K562 (cell line): ENCODE measurements around the gene TMEM63C. TPM values are rescaled to one million over a fixed set of nuclear protein-coding genes. Genes with fewer than 3 reads are reported as not detected.

ENCODE experiments used
- ATAC-seq: fragments of 200-7000 bp; cut with Tn5 transposase; 3 replicates; pipeline ENCODE4 v1.9.1; 2020; ENCODE audit warnings: moderate library complexity
- BruUV-seq: library from RNA; stranded (reverse); fragments of 400-500 nt; replicated peaks from 2 replicates; lab custom pipeline; 2021; lab: Mats Ljungman, UMichigan
- CTCF ChIA-PET: fragments of 300-600 bp; formaldehyde crosslinking; extraction: SDS; loops from one replicate; lab custom pipeline; 2021; ENCODE audit warnings: low intra/inter-chr PET ratio; lab: Yijun Ruan, JAX
- POLR2A ChIA-PET: fragments of 300-600, 350-650 bp; sonication (Branson Sonifier 250); formaldehyde crosslinking; extraction: SDS; loops from one replicate; lab custom pipeline; 2021; ENCODE audit warnings: antibody characterized with exemption, inconsistent platforms; lab: Yijun Ruan, JAX
- DNase-seq, 4 experiments: peaks; one replicate each; pipeline versions ENCODE4 v3.0.0 to v3.0.0-alpha.2; 2011 to 2018; ENCODE audit warnings: low spot score in 3 of 4, mixed read lengths in 3 of 4; ENCODE audit errors: extremely low read depth in 1 of 4
- FAIRE-seq: peaks from 2 replicates; lab custom pipeline; 2011; peaks lifted over from hg19 to GRCh38; lab: Jason Lieb, UNC
- H2AFZ ChIP-seq: 2 replicates; pipeline ENCODE4 v1.6.0; 2011; ENCODE audit warnings: low read depth, low read length, control low read depth, inconsistent platforms
- H3K27ac ChIP-seq: fragments of 200-600 bp; 3 replicates; pipeline ENCODE4 v1.8.0; 2011; ENCODE audit warnings: low read depth, mild to moderate bottlenecking, control low read depth, inconsistent platforms, low read length, moderate library complexity, mixed read lengths; ENCODE audit errors: extremely low read depth
- H3K27me3 ChIP-seq, 2 experiments: fragments of 300-600 bp in 1 of 2; 2 replicates in 1 of 2; 3 replicates in 1 of 2; pipeline versions ENCODE4 v1.6.0 to v1.8.0; 2011; ENCODE audit warnings: inconsistent platforms in 2 of 2, low read length in 2 of 2, mild to moderate bottlenecking in 1 of 2, mixed read lengths in 1 of 2, moderate library complexity in 1 of 2; ENCODE audit not compliant: control insufficient read depth in 2 of 2, insufficient read depth in 2 of 2
- H3K36me3 ChIP-seq: fragments of 300-600 bp; 3 replicates; pipeline ENCODE4 v1.8.0; 2011; ENCODE audit warnings: mild to moderate bottlenecking, low read length, inconsistent platforms; ENCODE audit not compliant: control insufficient read depth, insufficient read depth
- H3K4me1 ChIP-seq, 2 experiments: fragments of 200-600 bp in 1 of 2; replicated peaks in 1 of 2; 2 replicates in 1 of 2; 3 replicates in 1 of 2; pipeline versions ENCODE4 v1.5.1 to v1.8.0; 2011; ENCODE audit warnings: inconsistent platforms in 2 of 2, low read length in 2 of 2, mild to moderate bottlenecking in 1 of 2, mixed read lengths in 1 of 2, moderate library complexity in 1 of 2; ENCODE audit not compliant: control insufficient read depth in 2 of 2, insufficient read depth in 2 of 2
- H3K4me2 ChIP-seq: 2 replicates; pipeline ENCODE4 v1.6.1; 2011; ENCODE audit warnings: low read length, control low read depth, inconsistent platforms, mixed read lengths; ENCODE audit not compliant: insufficient read depth
- H3K4me3 ChIP-seq: fragments of 200-600 bp; sonication (generic), shearing (Covaris generic); 2 replicates; pipeline ENCODE4 v1.5.1; 2016; ENCODE audit warnings: control low read depth, inconsistent platforms
- H3K79me2 ChIP-seq: fragments of 200-600 bp; 3 replicates; pipeline ENCODE4 v1.8.0; 2011; ENCODE audit warnings: low read length, inconsistent platforms; ENCODE audit not compliant: control insufficient read depth, insufficient read depth
- H3K9ac ChIP-seq, 2 experiments: 2 replicates each; pipeline versions ENCODE4 v1.6.0 to v1.6.1; 2011; ENCODE audit warnings: low read depth in 2 of 2, low read length in 2 of 2, control low read depth in 1 of 2, inconsistent platforms in 1 of 2, mild to moderate bottlenecking in 1 of 2, mixed read lengths in 1 of 2; ENCODE audit not compliant: insufficient read depth in 1 of 2
- H3K9me1 ChIP-seq: one replicate; pipeline ENCODE4 v1.6.0; 2011; ENCODE audit warnings: inconsistent platforms, mild to moderate bottlenecking, low read length, moderate library complexity; ENCODE audit not compliant: control insufficient read depth, insufficient read depth
- H3K9me3 ChIP-seq: replicated peaks from 2 replicates; pipeline ENCODE4 v1.5.1; 2011; ENCODE audit warnings: low read depth, low read length, inconsistent platforms; ENCODE audit not compliant: control insufficient read depth, insufficient read depth
- H4K20me1 ChIP-seq: replicated peaks from 2 replicates; pipeline ENCODE4 v1.6.1; 2011; ENCODE audit warnings: low read length, inconsistent platforms, mixed read lengths; ENCODE audit not compliant: control insufficient read depth, insufficient read depth
- ELF1 ChIP-seq: fragments of 200-800 bp; sonication (Bioruptor generic); IDR thresholded peaks from 2 replicates; pipeline ENCODE4 v1.6.1; 2016; ENCODE audit warnings: missing genetic modification characterization, missing compliant biosample characterization
- FUS ChIP-seq: fragments of 200-400 bp; formaldehyde crosslinking; optimal IDR thresholded peaks from 2 replicates; pipeline ENCODE3; 2017; ENCODE audit warnings: low read depth, low read length
- GATA2 ChIP-seq: sonication (generic); formaldehyde crosslinking; IDR thresholded peaks from 2 replicates; pipeline ENCODE4 v1.4.0; 2020; ENCODE audit warnings: mild to moderate bottlenecking, missing genetic modification reagents
- HNRNPL ChIP-seq: fragments of 200-400 bp; formaldehyde crosslinking; IDR thresholded peaks from 2 replicates; pipeline ENCODE4 v1.6.1; 2017; ENCODE audit warnings: low read depth, mild to moderate bottlenecking, low read length
- NKRF ChIP-seq: fragments of 450-650 bp; IDR thresholded peaks from 2 replicates; pipeline ENCODE4 v1.6.1; 2016; ENCODE audit warnings: borderline replicate concordance
- RBM25 ChIP-seq: fragments of 200-400 bp; formaldehyde crosslinking; IDR thresholded peaks from 2 replicates; pipeline ENCODE4 v1.6.1; 2018; ENCODE audit warnings: low read length, low read depth, moderate library complexity; ENCODE audit not compliant: severe bottlenecking
- TEAD4 ChIP-seq, 2 experiments: sonication (generic) in 1 of 2; formaldehyde crosslinking in 1 of 2; IDR thresholded peaks; 2 replicates each; pipeline versions ENCODE4 v1.6.1 to v1.8.0; 2012 to 2022; ENCODE audit warnings: borderline replicate concordance in 1 of 2, inconsistent platforms in 1 of 2, low read length in 1 of 2, mild to moderate bottlenecking in 1 of 2, missing genetic modification reagents in 1 of 2
- TRIM24 ChIP-seq, 2 experiments: fragments of 450-650 bp; IDR thresholded peaks; 2 replicates each; pipeline ENCODE4 v1.6.1; 2016
- XRCC5 ChIP-seq: fragments of 200-400 bp; formaldehyde crosslinking; IDR thresholded peaks from 2 replicates; pipeline ENCODE4 v1.6.1; 2017; ENCODE audit warnings: low read depth, mild to moderate bottlenecking, low read length
- WGBS: fragments of 100-300 bp; shearing (Covaris generic); methylation state at CpG from one replicate; pipeline ENCODE4 v1.1.6; 2016; ENCODE audit warnings: low coverage, mixed read lengths; ENCODE audit not compliant: insufficient coverage; ENCODE audit errors: missing lambda C conversion rate; 5-methylcytosine and 5-hydroxymethylcytosine counted together
- in situ Hi-C: fragments of 300-500 bp; cut with MboI; formaldehyde crosslinking; loops from 4 replicates; pipeline ENCODE4 v1.15.0; 2018; ENCODE audit warnings: inconsistent platforms, mixed read lengths
- intact Hi-C: fragments of 100-400 bp; cut with micrococcal nuclease; formaldehyde crosslinking; loops from 2 replicates; pipeline ENCODE4 v1.14.2; 2022
- polyA plus RNA-seq, 8 experiments: library from polyadenylated mRNA; depleted of rRNA in 4 of 8; stranded (reverse) in 5 of 8; unstranded in 3 of 8; fragments of >200 nt; fragmentation: Nextera tagmentation in 2 of 8; fragmentation: Illumina TruSeq in 1 of 8; extraction: Ambion mirVana in 2 of 8; extraction: Trizol in 1 of 8; gene quantifications; 2 replicates each; pipeline versions ENCODE4 v1.2.1 to v1.2.3, GENCODE V29; 2011 to 2014; ENCODE audit warnings: inconsistent platforms in 1 of 8, missing spikeins in 1 of 8
- total RNA-seq, 7 experiments: library from RNA; depleted of rRNA in 6 of 7; stranded (reverse); fragments of >200 nt in 6 of 7; fragmentation: Illumina TruSeq in 2 of 7; extraction: Trizol in 2 of 7; gene quantifications; 2 replicates each; pipeline versions ENCODE4 v1.2.1 to v1.2.3, GENCODE V29; 2011 to 2021; ENCODE audit warnings: low replicate concordance in 1 of 7
- TF ChIP-seq, protein P1 (sequence below): fragments of 450-650 bp; formaldehyde crosslinking; IDR thresholded peaks from 2 replicates; pipeline ENCODE4 v1.4.0; 2022; ENCODE audit warnings: missing genetic modification characterization

TMEM63C gene
- total and polyA plus RNA-seq, 9 of the 15 experiments (the other 6 are each of a cell fraction or from before 2014, with no cell fraction given): 0.07 TPM; not detected in 8

DNA sequence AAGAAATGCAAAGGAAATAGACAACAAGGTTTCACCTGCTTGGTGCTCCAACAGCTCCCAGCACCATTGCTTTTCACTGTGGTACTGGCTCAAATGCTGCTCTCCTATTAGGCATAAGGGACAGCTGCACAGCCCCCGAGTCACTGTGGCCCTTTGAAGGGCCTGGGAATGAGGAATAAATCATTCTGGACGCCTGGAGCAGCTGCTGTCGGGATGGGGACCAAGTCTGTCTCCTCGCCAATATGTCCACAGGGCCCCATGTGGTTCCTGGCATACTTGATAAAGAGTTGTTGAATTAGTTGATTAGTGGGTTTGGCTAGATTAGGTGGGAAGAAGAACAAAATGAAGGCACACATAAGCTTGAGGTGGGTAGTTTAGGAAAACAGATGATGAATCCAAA, 102.5 kb downstream of the TMEM63C start:
- no TSS peak for BruUV-seq
- in situ Hi-C loops (no loop called here), intact Hi-C loops (no loop called here)
- H4K20me1 ChIP-seq: no peaks in the 10 kb centered on the region
- no peaks in the 10 kb centered on the region for H3K9me1 ChIP-seq
- no peak overlapping the region for H3K4me3 ChIP-seq
- H3K9ac ChIP-seq: no peak overlapping the region
- DNase-seq: no peak
- ChIA-PET POLR2A (interaction anchor here (0.7 to 1.1 kb wide), 2 partner anchors 9 to 23 kb away, joined by 4 read pairs; no protein-coding TSS in a partner anchor), CTCF (no interaction called here)
- H3K79me2 ChIP-seq: no peaks in the 10 kb centered on the region
- ATAC-seq: no peak
- no peak for FAIRE-seq
- peaks cover 39% of the 10 kb centered on the region; the same call in 2 of the 3 replicates for H3K36me3 ChIP-seq
- no peaks in the 10 kb centered on the region for H3K9me3 ChIP-seq
- H3K27ac ChIP-seq: no peak overlapping the region
- H3K27me3 ChIP-seq: no peaks in the 10 kb centered on the region
- 48% methylated on average over 4 of the region's 4 CpGs for WGBS
- H3K4me1 ChIP-seq: no peaks in the 10 kb centered on the region; a peak in 1 of 5 replicates
- no peak overlapping the region for H2AFZ ChIP-seq
- TF ChIP-seq TEAD4 (IDR thresholded peaks at IDR 0.05; ENCODE audit: low read length): no peak
- TF ChIP-seq TEAD4 (CRISPR knock-in tag; IDR thresholded peaks at IDR 0.05; ENCODE audit: borderline replicate concordance): no peak
- TF ChIP-seq, protein P1, sequence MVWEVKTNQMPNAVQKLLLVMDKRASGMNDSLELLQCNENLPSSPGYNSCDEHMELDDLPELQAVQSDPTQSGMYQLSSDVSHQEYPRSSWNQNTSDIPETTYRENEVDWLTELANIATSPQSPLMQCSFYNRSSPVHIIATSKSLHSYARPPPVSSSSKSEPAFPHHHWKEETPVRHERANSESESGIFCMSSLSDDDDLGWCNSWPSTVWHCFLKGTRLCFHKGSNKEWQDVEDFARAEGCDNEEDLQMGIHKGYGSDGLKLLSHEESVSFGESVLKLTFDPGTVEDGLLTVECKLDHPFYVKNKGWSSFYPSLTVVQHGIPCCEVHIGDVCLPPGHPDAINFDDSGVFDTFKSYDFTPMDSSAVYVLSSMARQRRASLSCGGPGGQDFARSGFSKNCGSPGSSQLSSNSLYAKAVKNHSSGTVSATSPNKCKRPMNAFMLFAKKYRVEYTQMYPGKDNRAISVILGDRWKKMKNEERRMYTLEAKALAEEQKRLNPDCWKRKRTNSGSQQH (CRISPR knock-in tag): no peak
- TF ChIP-seq HNRNPL: no peak
- no peak for TF ChIP-seq TRIM24 (IDR thresholded peaks at IDR 0.05)
- TF ChIP-seq GATA2 (CRISPR knock-in tag): no peak
- no peak for TF ChIP-seq FUS
- no peak for TF ChIP-seq RBM25
- TF ChIP-seq NKRF: no peak
- no peak for TF ChIP-seq ELF1 (tag)
- no peak for TF ChIP-seq XRCC5
- no peak overlapping the region for H3K4me2 ChIP-seq
